H9 (cell line): ENCODE measurements around the gene ARHGAP4. TPM values are rescaled to one million over a fixed set of nuclear protein-coding genes. Genes with fewer than 3 reads are reported as not detected.

Experiments
- DNase-seq: peaks from one replicate; pipeline ENCODE4 v3.0.0-alpha.2; 2017
- H2AFZ ChIP-seq: one replicate; pipeline ENCODE4 v1.6.1; 2013; ENCODE audit warnings: mild to moderate bottlenecking, low read length, control low read depth, moderate library complexity
- H2AK5ac ChIP-seq: 2 replicates; pipeline ENCODE4 v1.6.1; 2013; ENCODE audit warnings: low read length, control low read depth, mixed read lengths; ENCODE audit not compliant: insufficient read length
- H2BK120ac ChIP-seq: one replicate; pipeline ENCODE4 v1.6.1; 2013; ENCODE audit warnings: low read depth, mild to moderate bottlenecking, low read length, control low read depth, inconsistent platforms; ENCODE audit not compliant: poor library complexity, severe bottlenecking
- H2BK12ac ChIP-seq: 2 replicates; pipeline ENCODE4 v1.6.1; 2013; ENCODE audit warnings: low read length, control low read depth, mixed read lengths, low read depth; ENCODE audit not compliant: insufficient read length
- H2BK15ac ChIP-seq: 2 replicates; pipeline ENCODE4 v1.6.1; 2013; ENCODE audit warnings: low read depth, low read length, control low read depth
- H2BK20ac ChIP-seq: one replicate; pipeline ENCODE4 v1.6.1; 2013; ENCODE audit warnings: low read depth, mild to moderate bottlenecking, low read length, control low read depth, inconsistent platforms; ENCODE audit not compliant: poor library complexity, severe bottlenecking
- H2BK5ac ChIP-seq: 2 replicates; pipeline ENCODE4 v1.6.1; 2013; ENCODE audit warnings: low read length, control low read depth, mixed read lengths; ENCODE audit not compliant: insufficient read length
- H3K14ac ChIP-seq: 2 replicates; pipeline ENCODE4 v1.6.1; 2013; ENCODE audit warnings: low read length, control low read depth; ENCODE audit not compliant: insufficient read depth
- H3K18ac ChIP-seq: 2 replicates; pipeline ENCODE4 v1.6.1; 2013; ENCODE audit warnings: low read depth, mild to moderate bottlenecking, mixed read lengths, low read length, control low read depth; ENCODE audit not compliant: insufficient read length
- H3K23ac ChIP-seq: 2 replicates; pipeline ENCODE4 v1.6.1; 2013; ENCODE audit warnings: low read length, control low read depth, mixed read lengths, low read depth; ENCODE audit not compliant: insufficient read length
- H3K23me2 ChIP-seq: 2 replicates; pipeline ENCODE4 v1.6.1; 2013; ENCODE audit warnings: low read depth, mild to moderate bottlenecking, mixed read lengths, low read length, control low read depth; ENCODE audit not compliant: insufficient read length, poor library complexity, severe bottlenecking
- H3K27ac ChIP-seq: 2 replicates; pipeline ENCODE4 v1.5.1; 2013; ENCODE audit warnings: low read length, control low read depth, mixed read lengths, low read depth; ENCODE audit not compliant: insufficient read length
- H3K27me3 ChIP-seq: 2 replicates; pipeline ENCODE4 v1.6.1; 2013; ENCODE audit warnings: low read length, control low read depth, inconsistent platforms; ENCODE audit not compliant: insufficient read depth
- H3K4ac ChIP-seq: 2 replicates; pipeline ENCODE4 v1.6.1; 2013; ENCODE audit warnings: low read depth, mild to moderate bottlenecking, control low read depth, inconsistent platforms, low read length, moderate library complexity
- H3K4me1 ChIP-seq: 2 replicates; pipeline ENCODE4 v1.6.1; 2013; ENCODE audit warnings: low read length, control low read depth, inconsistent platforms; ENCODE audit not compliant: insufficient read depth
- H3K4me2 ChIP-seq: 2 replicates; pipeline ENCODE4 v1.6.1; 2013; ENCODE audit warnings: low read length, control low read depth, mixed read lengths; ENCODE audit not compliant: insufficient read length, insufficient read depth
- H3K56ac ChIP-seq: 2 replicates; pipeline ENCODE4 v1.6.1; 2013; ENCODE audit warnings: low read depth, mild to moderate bottlenecking, mixed read lengths, low read length, control low read depth; ENCODE audit not compliant: insufficient read length
- H3K79me1 ChIP-seq: 2 replicates; pipeline ENCODE4 v1.6.1; 2013; ENCODE audit warnings: low read depth, mild to moderate bottlenecking, moderate library complexity, low read length, control low read depth, inconsistent platforms; ENCODE audit not compliant: insufficient read depth, poor library complexity, severe bottlenecking
- H3K79me2 ChIP-seq: 2 replicates; pipeline ENCODE4 v1.6.1; 2013; ENCODE audit warnings: low read length, control low read depth, inconsistent platforms; ENCODE audit not compliant: insufficient read depth
- H3K9ac ChIP-seq: 2 replicates; pipeline ENCODE4 v1.6.1; 2013; ENCODE audit warnings: low read length, control low read depth, mixed read lengths; ENCODE audit not compliant: insufficient read length; ENCODE audit errors: extremely low read depth
- H3K9me3 ChIP-seq: one replicate; pipeline ENCODE4 v1.6.1; 2013; ENCODE audit warnings: low read depth, low read length, inconsistent platforms; ENCODE audit not compliant: control insufficient read depth
- H3T11ph ChIP-seq: one replicate; pipeline ENCODE4 v1.6.1; 2013; ENCODE audit warnings: mild to moderate bottlenecking, low read length, control low read depth, inconsistent platforms
- H4K20me1 ChIP-seq: one replicate; pipeline ENCODE4 v1.6.1; 2013; ENCODE audit not compliant: control insufficient read depth, insufficient read length, insufficient read depth
- H4K5ac ChIP-seq: 2 replicates; pipeline ENCODE4 v1.6.1; 2013; ENCODE audit warnings: low read depth, mild to moderate bottlenecking, mixed read lengths, low read length, control low read depth; ENCODE audit not compliant: insufficient read length
- H4K8ac ChIP-seq: replicated peaks from 2 replicates; pipeline ENCODE4 v1.6.1; 2013; ENCODE audit warnings: low read length, control low read depth, mixed read lengths, low read depth; ENCODE audit not compliant: insufficient read length
- H4K91ac ChIP-seq: 2 replicates; pipeline ENCODE4 v1.6.1; 2013; ENCODE audit warnings: low read depth, mild to moderate bottlenecking, moderate library complexity, mixed read lengths, low read length, control low read depth; ENCODE audit not compliant: insufficient read length
- H3K27ac Mint-ChIP-seq, 3 experiments: 2 replicates in 2 of 3; 3 replicates in 1 of 3; pipeline ENCODE4 v1.8.0; 2020 to 2021; ENCODE audit warnings: mixed read lengths in 3 of 3, mild to moderate bottlenecking in 1 of 3, moderate library complexity in 1 of 3
- H3K27me3 Mint-ChIP-seq: 2 replicates; pipeline ENCODE4 v1.8.0; 2021; ENCODE audit warnings: low read depth, mild to moderate bottlenecking, moderate library complexity, mixed read lengths
- H3K36me3 Mint-ChIP-seq, 3 experiments: 2 replicates in 2 of 3; 3 replicates in 1 of 3; pipeline ENCODE4 v1.8.0; 2020 to 2021; ENCODE audit warnings: low read depth in 3 of 3, mixed read lengths in 3 of 3; ENCODE audit not compliant: insufficient read depth in 1 of 3
- H3K4me1 Mint-ChIP-seq, 2 experiments: 2 replicates each; pipeline ENCODE4 v1.8.0; 2020; ENCODE audit warnings: mixed read lengths in 2 of 2
- H3K4me3 Mint-ChIP-seq, 2 experiments: 2 replicates in 1 of 2; 3 replicates in 1 of 2; pipeline ENCODE4 v1.8.0; 2020 to 2021; ENCODE audit warnings: mild to moderate bottlenecking in 2 of 2, mixed read lengths in 2 of 2, moderate library complexity in 1 of 2
- H3K9me3 Mint-ChIP-seq, 2 experiments: 2 replicates in 1 of 2; 3 replicates in 1 of 2; pipeline ENCODE4 v1.8.0; 2020; ENCODE audit warnings: mild to moderate bottlenecking in 2 of 2, mixed read lengths in 2 of 2, moderate library complexity in 1 of 2
- WGBS: extraction: QIAGEN DNeasy Blood & Tissue Kit; methylation state at CpG from one replicate; pipeline ENCODE4 v1.1.7; 2013; ENCODE audit warnings: missing lambda C conversion rate, low lambda C conversion rate, mixed read lengths; ENCODE audit not compliant: insufficient read length; ENCODE audit errors: extremely low coverage; 5-methylcytosine and 5-hydroxymethylcytosine counted together
- total RNA-seq: library from RNA; stranded (reverse); gene quantifications from 2 replicates; pipeline ENCODE4 v1.2.1, GENCODE V29; 2021
- TF ChIP-seq, protein P1 (sequence below): fragments of 200-600 bp; sonication (generic); conservative IDR thresholded peaks from 3 replicates; pipeline ENCODE4 v1.8.0; 2021; ENCODE audit warnings: antibody characterized with exemption, mild to moderate bottlenecking

ARHGAP4 gene
- total RNA-seq, 1 experiment from 2014 or later: 37.8 TPM

DNA sequence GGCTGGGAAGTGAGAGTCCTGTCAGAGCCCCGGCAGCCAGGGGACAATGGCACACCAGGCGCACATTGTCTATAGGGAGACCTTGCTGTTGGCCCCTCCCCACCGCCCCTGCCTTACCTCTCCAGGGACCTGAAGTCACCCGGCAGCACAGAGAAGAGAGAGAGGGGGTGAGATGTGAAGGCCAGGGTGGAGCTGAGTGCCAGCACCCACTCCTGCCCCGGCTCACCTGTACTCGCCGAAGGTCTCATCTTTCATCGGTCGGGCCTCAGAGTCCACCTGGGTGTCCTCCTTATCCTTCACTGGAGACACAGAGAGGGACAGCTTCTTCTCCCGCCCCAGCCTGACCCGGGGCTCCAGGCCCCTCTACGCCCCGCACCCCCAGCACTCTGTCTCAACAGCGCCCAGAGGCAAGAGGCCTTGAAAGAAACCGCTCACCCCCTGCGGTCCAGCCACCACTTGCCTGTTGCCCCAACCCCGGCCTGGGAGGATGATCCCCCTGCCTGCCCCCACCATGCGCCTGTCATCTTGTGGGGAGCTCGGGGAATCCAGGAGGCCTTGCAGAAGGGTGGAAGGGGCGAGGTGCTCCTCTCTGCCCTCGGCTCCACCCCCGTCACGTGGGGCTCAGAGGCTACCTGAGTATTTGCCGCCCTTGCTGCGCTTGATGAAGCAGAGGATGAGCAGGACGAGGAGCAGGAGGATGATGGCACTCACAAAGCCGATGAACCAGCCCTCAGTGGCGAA lies 62.6 kb downstream of the ARHGAP4 start:
- Histone ChIP-seq H3K23me2 (no peaks in the 10 kb centered on the region), H3K56ac (no peak overlapping the region), H2BK5ac (no peak overlapping the region), H3K23ac (no peak overlapping the region), H3K18ac (no peak overlapping the region), H3K14ac (no peak overlapping the region), H3K27ac (no peak overlapping the region), H3K9me3 (peaks cover 29% of the 10 kb centered on the region), H2BK20ac (no peak overlapping the region), H4K5ac (no peak overlapping the region), H3K4me2 (no peak overlapping the region), H4K91ac (no peak overlapping the region), H2AK5ac (no peak overlapping the region), H3T11ph (no peak overlapping the region), H3K4me1 (no peaks in the 10 kb centered on the region), H3K9ac (no peak overlapping the region), H4K8ac (no peak overlapping the region), H4K20me1 (no peaks in the 10 kb centered on the region), H2BK120ac (no peak overlapping the region), H2BK15ac (no peak overlapping the region), H3K4ac (no peak overlapping the region), H3K27me3 (no peaks in the 10 kb centered on the region), H3K79me1 (no peaks in the 10 kb centered on the region), H2AFZ (no peak overlapping the region), H3K79me2 (no peaks in the 10 kb centered on the region), H2BK12ac (no peak overlapping the region)
- TF ChIP-seq, protein P1, sequence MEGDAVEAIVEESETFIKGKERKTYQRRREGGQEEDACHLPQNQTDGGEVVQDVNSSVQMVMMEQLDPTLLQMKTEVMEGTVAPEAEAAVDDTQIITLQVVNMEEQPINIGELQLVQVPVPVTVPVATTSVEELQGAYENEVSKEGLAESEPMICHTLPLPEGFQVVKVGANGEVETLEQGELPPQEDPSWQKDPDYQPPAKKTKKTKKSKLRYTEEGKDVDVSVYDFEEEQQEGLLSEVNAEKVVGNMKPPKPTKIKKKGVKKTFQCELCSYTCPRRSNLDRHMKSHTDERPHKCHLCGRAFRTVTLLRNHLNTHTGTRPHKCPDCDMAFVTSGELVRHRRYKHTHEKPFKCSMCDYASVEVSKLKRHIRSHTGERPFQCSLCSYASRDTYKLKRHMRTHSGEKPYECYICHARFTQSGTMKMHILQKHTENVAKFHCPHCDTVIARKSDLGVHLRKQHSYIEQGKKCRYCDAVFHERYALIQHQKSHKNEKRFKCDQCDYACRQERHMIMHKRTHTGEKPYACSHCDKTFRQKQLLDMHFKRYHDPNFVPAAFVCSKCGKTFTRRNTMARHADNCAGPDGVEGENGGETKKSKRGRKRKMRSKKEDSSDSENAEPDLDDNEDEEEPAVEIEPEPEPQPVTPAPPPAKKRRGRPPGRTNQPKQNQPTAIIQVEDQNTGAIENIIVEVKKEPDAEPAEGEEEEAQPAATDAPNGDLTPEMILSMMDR: no peak
- peaks cover 9 to 27% (median 13%) of the 10 kb centered on the region in 3 experiments for H3K36me3 Mint-ChIP-seq
- peaks cover 7% of the 10 kb centered on the region for H3K27me3 Mint-ChIP-seq
- DNase-seq: peak; percentile 26
- H3K4me3 Mint-ChIP-seq: no peak overlapping the region
- peaks cover 14 to 28% of the 10 kb centered on the region in 2 experiments for H3K4me1 Mint-ChIP-seq
- H3K9me3 Mint-ChIP-seq: peaks cover 76 to 84% of the 10 kb centered on the region in 2 experiments
- WGBS: no CpG with 5 or more reads among the region's 28 CpGs
- H3K27ac Mint-ChIP-seq: no peak overlapping the region
